Measurements from ENCODE around the gene HS1BP3.

The HS1BP3 gene

GRCh38 chr2:20664431-20665242, 13.7 kb upstream of the HS1BP3 start:
- in situ Hi-C loops (cut with HindIII; ENCODE audit: low sequenced_read_pairs): no loop called here

- in situ Hi-C loops (cut with HindIII; ENCODE audit: low sequenced_read_pairs): no loop called here
These were observed 13.1 kb upstream of the HS1BP3 start for GRCh38 chr2:20664071-20664390.

- in situ Hi-C loops (cut with HindIII; ENCODE audit: low sequenced_read_pairs): no loop called here
These were observed 12.5 kb upstream of the HS1BP3 start for GRCh38 chr2:20663196-20664070.

- in situ Hi-C loops (cut with HindIII; ENCODE audit: low sequenced_read_pairs): no loop called here
These were observed 11.5 kb upstream of the HS1BP3 start for GRCh38 chr2:20662308-20662937.

- in situ Hi-C loops (cut with HindIII; ENCODE audit: low sequenced_read_pairs): no loop called here
These were observed 10.8 kb upstream of the HS1BP3 start for GRCh38 chr2:20661421-20662307.

- in situ Hi-C loops (cut with HindIII; ENCODE audit: low sequenced_read_pairs): no loop called here
These were observed 9.9 kb upstream of the HS1BP3 start for GRCh38 chr2:20660506-20661420.

- in situ Hi-C loops (cut with HindIII; ENCODE audit: low sequenced_read_pairs): no loop called here
These were observed 6.8 kb upstream of the HS1BP3 start for GRCh38 chr2:20657522-20658235.

- in situ Hi-C loops (cut with HindIII; ENCODE audit: low sequenced_read_pairs): no loop called here
These were observed 5.7 kb upstream of the HS1BP3 start for GRCh38 chr2:20656561-20656960.

GRCh38 chr2:20654535-20654813, 3.6 kb upstream of the HS1BP3 start:
- in situ Hi-C loops (cut with HindIII; ENCODE audit: low sequenced_read_pairs): no loop called here

- in situ Hi-C loops (cut with HindIII; ENCODE audit: low sequenced_read_pairs): no loop called here
These were observed 3.0 kb upstream of the HS1BP3 start for GRCh38 chr2:20653695-20654534.

GRCh38 chr2:20652673-20653575, 2.0 kb upstream of the HS1BP3 start:
- in situ Hi-C loops (cut with HindIII; ENCODE audit: low sequenced_read_pairs): no loop called here

GRCh38 chr2:20652141-20652540, 1.2 kb upstream of the HS1BP3 start:
- in situ Hi-C loops (cut with HindIII; ENCODE audit: low sequenced_read_pairs): no loop called here

- in situ Hi-C loops (cut with HindIII; ENCODE audit: low sequenced_read_pairs): no loop called here
These were observed 817 bp upstream of the HS1BP3 start for GRCh38 chr2:20651731-20652099.

- in situ Hi-C loops (cut with HindIII; ENCODE audit: low sequenced_read_pairs): no loop called here
These were observed 463 bp downstream of the HS1BP3 start for GRCh38 chr2:20650393-20650876.

GRCh38 chr2:20649976-20650375, 922 bp downstream of the HS1BP3 start:
- in situ Hi-C loops (cut with HindIII; ENCODE audit: low sequenced_read_pairs): loop anchor here (5.0 kb wide), 1 partner anchor 248 kb away; no protein-coding TSS in a partner anchor

GRCh38 chr2:20649576-20649975, 1.3 kb downstream of the HS1BP3 start:
- in situ Hi-C loops (cut with HindIII; ENCODE audit: low sequenced_read_pairs): loop anchor here (5.0 kb wide), 1 partner anchor 247 kb away; no protein-coding TSS in a partner anchor

GRCh38 chr2:20648831-20649230, 2.1 kb downstream of the HS1BP3 start:
- in situ Hi-C loops (cut with HindIII; ENCODE audit: low sequenced_read_pairs): loop anchor here (5.0 kb wide), 1 partner anchor 247 kb away; no protein-coding TSS in a partner anchor
